Umbilical cord (tissue), 2 donors: ENCODE data around the gene ZDHHC14. TPM values are rescaled to one million over a fixed set of nuclear protein-coding genes. Genes with fewer than 3 reads are reported as not detected.
A peak's percentile ranks its signal among the peaks of the same experiment; 100 is the strongest.
"Not testable (repeated sequence)": the region's sequence is repeated elsewhere in the genome, so short reads cannot be mapped to it uniquely, and the experiment has no call there.

ENCODE experiments used
- DNase-seq: peaks from one replicate; pipeline ENCODE4 v3.0.0-alpha.2; 2015; ENCODE audit warnings: low spot score
- total RNA-seq: library from RNA; depleted of rRNA; stranded (reverse); fragments of >200 nt; gene quantifications from one replicate; pipeline ENCODE4 v1.2.3, GENCODE V29; 2014; ENCODE audit warnings: low replicate concordance; ENCODE audit not compliant: insufficient read depth

Gene ZDHHC14
- total RNA-seq, 1 donor from 2014 or later, result 6.5 TPM

DNA sequence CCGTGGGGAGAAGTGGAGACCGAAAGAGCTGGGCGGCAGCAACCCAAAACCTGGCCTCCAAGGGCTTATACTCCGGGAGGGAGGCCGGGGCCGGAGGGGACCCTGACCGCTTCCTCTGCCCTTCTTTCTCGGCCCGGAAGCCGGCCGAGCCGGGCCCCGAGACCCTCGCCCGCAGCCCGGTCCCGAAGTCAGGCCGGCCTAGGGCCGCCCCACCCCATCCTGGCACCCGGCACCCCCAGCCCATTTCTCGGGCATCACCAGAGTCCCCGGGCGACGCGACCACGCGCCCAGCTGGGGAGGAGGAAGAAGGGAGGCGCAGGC, 572 bp upstream of the ZDHHC14 start:
- DNase-seq, result no peak

DNA sequence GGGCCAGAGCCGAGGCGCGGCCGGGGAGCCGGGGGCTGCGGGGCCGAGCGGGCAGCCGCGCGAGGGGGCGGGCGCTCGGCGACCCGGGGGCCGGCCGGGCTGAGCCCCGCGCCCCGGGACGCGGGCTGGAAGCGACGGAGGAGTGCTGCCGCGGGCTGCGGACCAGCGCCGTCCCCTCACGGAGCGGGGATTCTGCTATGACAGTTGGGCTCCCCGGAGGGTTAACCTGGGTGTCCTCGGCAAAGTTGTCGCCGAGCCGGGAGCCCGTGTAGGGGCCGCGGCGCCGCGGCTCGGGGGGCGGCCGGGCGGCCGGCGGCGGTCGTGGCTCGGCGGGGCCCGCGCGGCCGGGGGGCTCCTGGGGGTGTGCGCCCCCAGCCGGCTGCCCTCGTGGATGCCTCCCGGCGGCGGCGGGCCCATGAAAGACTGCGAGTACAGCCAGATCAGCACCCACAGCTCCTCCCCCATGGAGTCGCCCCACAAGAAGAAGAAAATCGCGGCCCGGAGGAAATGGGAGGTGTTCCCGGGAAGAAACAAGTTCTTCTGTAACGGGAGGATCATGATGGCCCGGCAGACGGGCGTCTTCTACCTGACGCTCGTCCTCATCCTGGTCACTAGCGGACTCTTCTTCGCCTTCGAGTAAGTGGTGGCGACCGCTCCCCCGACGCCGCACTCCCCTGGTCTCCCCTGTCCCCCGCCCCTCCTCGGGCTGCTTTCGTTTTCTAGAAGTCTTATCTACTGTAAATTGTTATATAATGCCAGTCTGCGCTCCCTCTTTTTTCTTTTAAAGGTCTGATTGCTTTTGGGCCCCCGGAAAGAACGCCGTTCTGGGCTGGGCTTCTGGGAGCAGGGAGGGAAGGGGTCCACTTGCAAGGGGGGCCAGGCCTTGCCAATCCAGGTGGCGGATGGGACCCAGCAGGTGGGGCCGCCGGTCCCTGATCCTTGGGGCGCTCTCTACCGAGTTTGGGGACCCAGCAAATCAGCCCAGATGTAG, 936 bp downstream of the ZDHHC14 start:
- DNase-seq, result peak; percentile 52

DNA sequence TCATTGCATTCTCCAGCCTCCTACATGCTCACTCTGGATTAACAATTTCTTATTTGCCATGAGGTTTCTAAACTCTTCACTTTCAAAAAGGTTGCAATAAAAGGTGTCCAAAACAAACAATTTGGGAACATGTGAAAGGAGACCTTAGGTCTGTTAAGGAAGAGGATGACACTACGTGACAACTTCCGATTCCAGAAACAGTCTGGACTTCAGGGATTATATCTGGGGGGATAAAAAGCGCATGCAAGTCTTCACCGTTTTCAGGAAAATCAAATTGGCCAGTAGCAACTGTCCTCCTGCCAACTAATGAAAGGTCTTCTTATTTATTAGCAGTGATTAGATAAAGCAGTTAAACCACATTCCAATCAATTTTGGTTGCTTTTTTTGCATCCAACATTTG, 1.8 kb downstream of the ZDHHC14 start:
- DNase-seq, result no peak

DNA sequence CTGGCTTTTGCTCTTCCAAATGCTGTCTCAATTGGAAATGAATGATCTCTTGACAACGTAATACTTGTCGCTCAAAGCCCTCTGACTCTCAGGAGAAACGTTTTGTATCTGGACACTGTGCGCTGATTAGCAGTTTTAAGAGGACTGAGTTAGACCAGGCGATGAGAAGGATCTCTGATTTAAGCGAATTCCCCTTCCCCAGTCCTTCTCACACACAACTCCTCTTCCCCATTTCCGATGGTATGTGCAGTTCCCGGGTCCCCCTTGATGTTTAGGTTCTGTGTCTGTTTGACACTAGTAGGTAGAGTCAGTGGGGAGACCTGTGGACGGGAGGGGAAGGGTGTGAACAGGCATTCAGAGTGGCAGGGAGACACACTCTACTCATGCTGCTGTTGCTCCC, 2.5 kb downstream of the ZDHHC14 start:
- DNase-seq, result no peak

DNA sequence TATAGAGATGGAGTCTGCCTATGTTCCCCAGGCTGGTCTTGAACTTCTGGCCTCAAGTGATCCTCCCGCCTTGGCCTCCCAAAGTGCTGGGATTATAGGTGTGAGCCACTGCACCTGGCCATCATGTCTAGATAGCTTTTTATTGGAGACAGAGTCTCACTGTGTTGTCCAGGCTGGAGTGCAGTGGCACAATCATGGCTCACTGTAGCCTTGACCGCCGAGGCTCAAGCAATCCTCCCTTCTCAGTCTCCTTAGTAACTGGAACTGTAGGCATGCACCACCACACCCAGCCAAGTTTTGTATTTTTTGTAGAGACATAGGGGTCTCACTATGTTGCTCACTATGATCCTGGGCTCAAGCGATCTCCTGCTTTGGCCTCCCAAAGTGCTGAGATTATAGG, 4.0 kb downstream of the ZDHHC14 start:
- DNase-seq, result not testable (repeated sequence)

DNA sequence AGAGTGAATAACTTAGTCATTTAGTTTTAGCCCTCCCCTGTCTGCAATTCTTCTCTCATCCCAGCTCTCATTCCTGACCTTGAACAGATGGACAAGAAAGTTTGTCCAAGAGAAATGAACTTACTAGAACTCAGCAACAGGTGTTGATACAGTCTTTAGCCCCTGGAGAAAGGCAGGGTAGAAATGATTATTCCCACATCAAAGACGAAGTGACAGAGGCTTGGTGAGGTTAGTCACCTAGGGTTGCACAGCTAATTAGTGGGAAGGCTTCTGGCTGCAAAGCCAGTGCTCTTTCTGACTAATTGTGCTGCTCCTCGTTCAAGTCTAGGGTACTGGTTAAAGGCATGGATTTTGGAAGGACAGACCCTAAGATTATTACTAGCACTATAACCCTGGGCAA, 4.5 kb downstream of the ZDHHC14 start:
- no peak for DNase-seq

DNA sequence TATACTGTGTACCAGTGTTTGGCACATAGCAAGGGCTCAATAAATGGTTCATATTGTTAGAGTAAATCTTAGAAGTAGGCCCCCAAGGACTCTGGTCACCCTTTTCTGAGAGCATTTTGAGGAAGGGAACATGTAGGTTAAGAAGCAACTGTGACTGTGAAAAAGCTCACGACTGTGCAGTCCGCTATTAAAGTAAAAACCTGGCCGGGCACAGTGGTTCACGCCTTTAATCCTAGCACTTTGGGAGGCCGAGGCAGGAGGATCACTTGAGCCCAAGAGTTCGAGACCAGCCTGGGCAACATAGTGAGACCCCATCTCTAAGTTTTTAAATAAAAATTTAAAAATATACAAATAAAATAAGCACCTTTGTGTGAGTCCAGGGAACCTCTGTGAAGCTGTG, 5.0 kb downstream of the ZDHHC14 start:
- no peak for DNase-seq

DNA sequence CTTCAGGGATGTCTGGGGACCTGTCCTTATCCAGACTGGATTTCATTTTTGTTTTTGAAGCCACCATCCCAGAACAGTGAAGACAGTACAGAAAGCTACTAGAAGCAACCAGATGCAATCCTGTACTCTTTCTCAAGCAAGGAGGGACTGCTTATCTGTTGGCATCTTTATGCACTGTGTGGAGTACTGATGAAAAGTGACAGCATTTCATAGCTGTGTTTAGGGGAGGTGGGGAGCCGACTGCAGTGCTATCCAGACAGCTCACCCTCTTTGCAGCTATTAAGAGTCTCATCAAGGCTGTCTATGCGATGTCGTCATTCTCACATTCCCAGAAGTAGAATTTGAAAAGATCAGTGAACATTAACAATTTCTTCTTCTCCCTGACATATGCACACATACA, 5.5 kb downstream of the ZDHHC14 start:
- DNase-seq, result no peak

DNA sequence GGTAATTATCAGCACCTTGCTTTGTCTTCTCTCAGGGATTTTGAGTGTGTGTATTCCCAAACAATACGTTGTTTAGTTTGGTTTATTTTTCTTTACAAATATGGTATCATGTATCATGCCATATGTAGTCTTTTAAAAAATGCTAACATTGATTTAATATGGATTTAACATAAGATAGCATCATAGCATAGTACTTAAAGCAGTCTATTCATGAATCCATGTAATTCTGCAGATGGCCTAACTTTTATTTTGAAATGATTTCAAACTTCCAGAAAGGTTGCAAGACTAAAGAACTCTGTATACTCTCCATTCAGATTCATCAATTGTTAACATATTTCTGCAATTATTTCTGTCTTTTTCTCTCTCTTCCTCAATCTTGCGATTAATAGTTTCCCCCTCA, 7.9 kb downstream of the ZDHHC14 start:
- DNase-seq, result no peak

DNA sequence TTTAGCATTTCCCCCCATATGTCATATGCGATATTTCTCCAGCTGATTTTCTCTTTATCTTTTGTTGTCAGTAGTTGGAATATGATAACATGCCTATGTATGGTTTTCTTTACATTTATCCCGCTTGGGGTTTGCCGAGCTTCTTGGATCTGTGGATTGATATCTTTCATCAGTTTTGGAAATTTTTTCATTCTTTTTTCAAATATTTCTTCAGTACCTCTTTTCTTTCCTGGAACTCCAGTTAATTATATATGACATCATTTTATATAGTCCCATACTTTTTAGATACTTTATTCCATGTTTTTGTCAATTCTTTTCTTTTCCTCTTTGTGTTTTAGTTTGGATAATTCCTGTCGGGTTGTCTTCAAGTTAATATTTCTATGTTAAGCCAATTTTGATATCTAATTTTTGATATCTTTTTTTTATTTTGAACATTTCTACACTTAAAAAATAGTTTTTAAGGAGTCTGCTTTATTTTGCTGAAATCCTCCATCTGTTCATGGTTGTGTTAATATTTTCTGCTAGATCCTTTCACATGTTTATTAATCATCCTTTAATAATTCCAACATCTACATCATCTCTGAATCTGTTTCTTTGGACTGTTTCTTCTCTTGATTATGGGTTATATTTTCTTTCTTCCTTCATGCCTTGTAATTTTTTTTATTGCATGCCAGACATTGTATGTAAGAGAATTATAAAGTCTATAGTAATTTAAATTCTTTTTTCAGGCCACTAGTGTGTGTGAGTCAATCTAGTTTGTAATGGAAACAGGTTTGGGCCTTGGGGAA, 9.5 kb downstream of the ZDHHC14 start:
- DNase-seq, result no peak

DNA sequence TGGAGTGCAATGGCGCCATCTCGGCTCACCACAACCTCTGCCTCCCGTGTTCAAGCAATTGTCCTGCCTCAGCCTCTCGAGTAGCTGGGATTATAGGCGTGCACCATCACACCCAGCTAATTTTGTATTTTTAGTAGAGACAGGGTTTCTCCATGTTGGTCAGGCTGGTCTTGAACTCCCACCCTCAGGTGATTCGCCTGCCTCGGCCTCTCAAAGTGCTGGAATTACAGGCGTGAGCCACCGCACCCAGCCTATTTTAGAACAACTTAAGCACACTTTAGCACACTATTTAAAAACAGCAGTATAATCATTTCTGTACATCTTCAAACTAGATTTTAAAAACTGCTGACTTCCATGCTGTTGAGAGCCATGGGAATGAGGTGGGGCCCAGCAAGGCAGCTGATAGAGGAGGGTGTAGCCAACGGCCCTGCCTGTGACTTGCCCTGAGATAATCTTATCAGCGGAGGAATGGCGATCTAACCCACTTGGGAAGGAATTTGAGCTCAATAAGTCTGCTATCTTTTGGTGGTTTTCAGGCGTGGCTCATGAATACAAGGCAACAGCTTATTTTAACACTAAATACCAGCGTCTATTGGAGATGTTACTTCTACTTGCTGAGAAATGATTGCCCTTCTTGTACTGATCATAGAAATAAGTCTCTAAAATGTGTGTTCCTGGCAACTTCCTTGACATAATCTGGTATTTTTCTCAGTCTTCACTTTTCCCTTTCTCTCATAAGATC, 12.1 kb downstream of the ZDHHC14 start:
- peak; percentile 86 for DNase-seq

DNA sequence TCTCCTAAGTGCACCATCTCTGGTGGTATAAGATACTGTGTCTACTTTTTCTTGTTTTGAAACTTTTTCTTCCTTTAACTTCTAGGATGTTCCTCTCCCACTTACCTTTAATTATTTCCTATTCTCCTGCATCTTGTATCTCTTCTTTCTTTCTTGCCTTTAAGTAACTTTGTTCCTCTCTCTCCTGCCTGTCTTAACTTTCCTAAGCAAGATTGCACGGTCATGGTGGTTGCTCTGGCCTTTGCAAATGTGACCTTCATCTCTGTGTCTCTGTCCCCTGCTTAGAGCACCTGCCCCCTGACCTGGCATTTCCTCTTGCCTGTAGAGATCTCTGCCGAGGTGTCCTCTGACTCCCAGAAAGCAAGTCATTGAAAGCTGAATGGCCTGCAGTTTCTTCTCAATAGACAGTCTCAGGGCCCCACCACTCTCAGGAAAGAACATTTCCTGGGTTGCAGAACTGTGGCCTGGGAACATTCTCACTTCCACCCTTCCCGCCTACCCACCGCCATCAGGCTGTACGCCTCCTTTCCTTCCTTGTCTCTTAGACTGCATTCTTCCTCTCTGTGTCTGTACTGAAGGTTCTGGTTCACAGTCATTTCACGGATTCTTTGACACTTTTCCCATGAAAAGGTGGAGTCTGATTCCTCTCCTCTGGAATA, 12.8 kb downstream of the ZDHHC14 start:
- DNase-seq, result no peak

DNA sequence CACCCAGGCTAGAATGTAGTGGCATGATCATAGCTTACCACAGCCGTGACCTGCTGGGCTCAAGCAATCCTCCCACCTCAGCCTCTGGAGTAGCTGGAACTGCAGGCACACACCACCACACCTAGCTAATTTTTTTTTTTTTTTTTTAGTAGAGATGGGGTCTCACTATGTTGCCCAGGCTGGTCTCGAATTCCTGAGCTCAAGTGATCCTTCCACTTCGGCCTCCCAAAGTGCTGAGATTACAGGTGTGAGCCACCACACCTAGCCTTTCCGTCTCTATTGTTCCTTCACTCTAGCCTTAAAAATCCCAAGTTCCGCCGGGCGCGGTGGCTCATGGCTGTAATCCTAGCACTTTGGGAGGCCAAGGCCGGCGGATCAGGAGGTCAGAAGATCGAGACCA, 14.2 kb downstream of the ZDHHC14 start:
- DNase-seq, result not testable (repeated sequence)

DNA sequence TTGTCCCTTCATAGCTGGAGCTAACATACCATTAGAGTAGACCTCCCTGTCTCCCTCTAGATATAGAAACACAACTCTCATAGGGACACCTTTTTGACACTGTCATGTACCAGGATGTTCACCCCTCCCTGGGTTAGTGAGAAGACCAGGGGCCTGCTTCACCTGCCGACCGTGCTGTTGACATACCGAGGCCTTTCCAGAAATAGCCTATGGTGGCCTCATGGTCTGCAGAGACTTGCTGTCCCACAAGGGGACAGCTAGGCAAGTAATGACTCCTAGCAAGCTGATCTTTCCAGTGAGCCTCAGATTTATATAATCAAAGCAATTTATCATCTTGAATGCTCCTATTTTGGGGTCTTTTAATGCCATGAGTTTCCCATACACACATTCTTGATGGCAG, 15.0 kb downstream of the ZDHHC14 start:
- no peak for DNase-seq

DNA sequence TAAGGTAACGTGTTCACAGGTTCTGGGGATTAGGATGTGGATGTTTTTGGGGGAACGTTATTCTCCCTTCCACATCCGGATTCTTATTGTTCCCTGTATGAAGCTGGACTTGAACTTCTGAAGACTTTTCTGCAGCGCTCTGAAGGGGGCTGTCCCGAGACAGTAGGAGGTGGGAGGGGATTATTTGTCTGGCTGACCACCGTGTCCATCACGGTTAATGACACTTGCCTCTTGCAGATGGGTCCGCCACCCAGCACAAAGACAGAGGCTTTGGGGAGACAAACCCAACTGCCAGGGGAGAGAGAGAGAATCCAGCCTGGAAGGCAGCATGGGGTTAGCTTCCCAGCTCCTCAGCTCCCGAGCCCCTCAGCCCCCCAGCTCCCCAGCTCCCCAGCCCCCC, 16.7 kb downstream of the ZDHHC14 start:
- DNase-seq, result no peak

DNA sequence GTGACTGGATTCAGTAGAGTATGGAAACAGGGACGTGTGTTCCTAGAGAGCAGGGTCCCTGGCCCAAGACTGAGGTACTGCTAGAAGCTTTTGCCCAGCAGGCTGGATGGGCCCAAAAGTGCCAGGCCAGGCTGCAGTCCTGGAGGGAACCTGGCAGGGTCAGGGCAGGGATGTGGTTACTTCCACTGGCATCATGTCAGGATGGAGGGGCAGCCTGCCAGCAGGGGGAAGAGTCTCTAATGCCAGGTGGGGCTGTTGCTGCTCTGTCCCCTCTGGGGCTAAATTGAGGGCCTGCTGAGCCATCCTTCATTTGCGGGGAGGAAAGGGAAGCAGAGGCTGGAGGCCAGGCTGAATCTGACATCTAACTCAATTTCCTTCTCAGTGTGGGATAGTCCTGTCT, 17.2 kb downstream of the ZDHHC14 start:
- no peak for DNase-seq

DNA sequence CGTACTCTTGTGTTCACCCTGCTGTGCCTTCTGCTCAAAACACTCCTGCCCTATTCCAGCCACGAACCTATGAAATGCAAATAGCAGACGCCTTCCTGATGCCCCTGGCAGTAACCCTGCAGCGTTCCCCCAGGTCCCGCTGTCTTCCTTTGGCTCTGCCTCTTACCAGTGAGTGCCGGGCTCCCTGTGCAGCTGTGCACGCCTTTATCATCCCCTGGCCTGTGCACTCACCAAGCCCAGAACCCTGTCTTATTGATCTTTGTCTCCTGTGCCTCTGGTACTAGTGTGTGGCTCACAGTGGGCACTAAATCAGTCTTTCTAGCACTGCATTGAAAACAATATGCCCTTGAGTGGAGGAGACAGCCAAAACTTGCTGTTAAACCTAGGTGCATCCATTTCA, 19.7 kb downstream of the ZDHHC14 start:
- DNase-seq, result no peak

DNA sequence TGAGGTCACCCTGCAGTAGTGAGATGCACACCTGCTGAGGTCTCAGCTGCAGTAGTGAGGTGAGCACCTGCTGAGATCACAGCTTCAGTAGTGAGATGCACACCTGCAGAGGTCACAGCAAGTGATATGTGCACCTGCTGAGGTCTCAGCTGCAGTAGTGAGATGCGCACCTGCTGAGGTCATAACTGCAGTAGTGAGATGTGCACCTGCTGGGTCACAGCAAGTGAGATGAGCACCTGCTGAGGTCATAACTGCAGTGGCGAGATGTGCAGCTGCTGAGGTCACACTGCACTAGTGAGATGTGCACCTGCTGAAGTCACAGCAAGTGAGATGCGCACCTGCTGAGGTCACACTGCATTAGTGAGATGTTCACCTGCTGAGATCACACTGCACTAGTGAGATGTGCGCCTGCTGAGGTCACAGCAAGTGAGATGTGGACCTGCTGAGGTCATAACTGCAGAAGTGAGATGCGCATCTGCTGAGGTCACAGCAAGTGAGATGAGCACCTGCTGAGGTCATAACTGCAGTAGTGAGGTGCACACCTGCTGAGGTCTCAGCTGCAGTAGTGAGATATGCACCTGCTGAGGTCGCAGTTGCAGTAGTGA, 20.8 kb downstream of the ZDHHC14 start:
- no peak for DNase-seq

DNA sequence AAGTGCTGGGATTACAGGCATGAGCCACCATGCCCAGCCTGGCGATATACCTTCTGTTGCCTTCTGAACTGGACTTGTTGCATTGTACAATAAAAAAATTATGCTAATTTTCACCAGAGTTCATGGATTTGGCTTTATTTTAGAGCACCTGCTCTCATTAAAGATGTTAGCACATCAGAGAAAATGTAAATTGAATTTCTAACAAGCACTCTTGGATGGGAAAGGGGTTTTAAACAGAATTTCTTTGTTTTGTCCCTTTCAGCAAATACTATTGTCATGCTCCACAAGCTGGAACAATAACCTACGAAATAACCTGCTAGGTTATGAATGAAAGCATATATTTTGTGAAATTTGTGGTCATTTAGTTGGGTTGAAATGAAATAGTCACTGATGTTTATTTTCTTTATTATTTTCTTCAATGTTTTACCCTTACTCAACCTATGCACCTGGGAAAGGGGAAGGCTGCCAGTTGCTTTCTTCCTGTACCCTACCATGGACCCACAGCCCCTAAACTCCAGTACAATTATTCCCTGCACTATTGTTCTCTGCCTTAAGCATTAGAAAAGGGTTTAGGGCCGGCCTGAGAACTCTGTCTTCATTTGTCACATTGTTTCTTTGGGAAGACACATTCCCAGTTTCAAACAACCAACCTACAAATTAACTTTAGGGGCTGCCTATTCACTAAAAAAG, 22.2 kb downstream of the ZDHHC14 start:
- no peak for DNase-seq

DNA sequence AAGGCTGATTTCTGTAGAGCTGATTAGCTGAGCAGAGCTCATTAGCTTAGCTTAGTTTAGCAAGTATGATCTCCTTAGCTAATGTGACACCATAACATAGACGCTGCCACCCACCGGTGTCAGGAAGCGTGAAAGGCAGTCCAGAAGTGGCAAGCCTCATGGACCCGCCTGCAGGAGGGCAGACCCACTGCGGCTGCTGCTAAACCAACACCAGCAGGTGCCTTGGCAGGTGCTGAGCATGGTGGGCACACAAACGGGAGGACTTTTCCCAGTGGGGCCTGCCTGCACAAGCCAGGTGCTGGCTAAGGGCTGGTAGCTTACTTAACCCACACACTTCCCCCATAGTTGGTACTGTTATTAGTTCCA, 22.7 kb downstream of the ZDHHC14 start:
- no peak for DNase-seq

DNA sequence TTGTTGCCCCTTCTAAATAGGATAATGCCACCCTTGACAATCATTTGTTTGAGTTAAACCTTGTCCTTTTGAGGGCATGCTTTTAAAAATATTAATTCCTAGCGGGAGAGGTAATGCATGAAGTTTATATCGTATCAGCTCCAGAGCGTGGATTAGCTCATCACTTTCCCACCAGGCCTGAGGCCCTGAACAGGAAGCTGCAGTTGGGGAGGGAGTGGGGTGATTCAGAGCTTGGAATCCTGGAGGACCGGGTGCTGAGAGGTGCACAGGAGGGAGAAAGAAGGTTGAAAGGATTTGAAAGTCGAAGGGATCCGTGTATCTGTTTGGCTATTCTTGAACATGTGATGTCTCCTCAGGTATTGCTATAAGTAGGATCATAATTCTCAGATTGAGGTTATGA, 25.0 kb downstream of the ZDHHC14 start:
- peak; percentile 76 for DNase-seq
